HepG2 (cell line): Measurements from ENCODE around the gene REEP3. TPM values are rescaled to one million over a fixed set of nuclear protein-coding genes. Genes with fewer than 3 reads are reported as not detected.

ENCODE experiments used
- ATAC-seq: fragments of 200-7000 bp; cut with Tn5 transposase; 3 replicates; pipeline ENCODE4 v1.9.1; 2020; ENCODE audit warnings: mild to moderate bottlenecking, moderate library complexity
- BruUV-seq: library from RNA; stranded (reverse); fragments of 400-500 nt; replicated peaks from 2 replicates; lab custom pipeline; 2021; lab: Mats Ljungman, UMichigan
- CTCF ChIA-PET: fragments of 300-600 bp; formaldehyde crosslinking; extraction: SDS; loops from one replicate; lab custom pipeline; 2021; ENCODE audit warnings: low total read pairs, inconsistent platforms, low intra/inter-chr PET ratio; lab: Yijun Ruan, JAX
- POLR2A ChIA-PET: fragments of 350-600 bp; sonication (Branson Sonifier 250); formaldehyde crosslinking; loops from one replicate; lab custom pipeline; 2020; ENCODE audit warnings: antibody characterized with exemption, inconsistent platforms; lab: Yijun Ruan, JAX
- DNase-seq: peaks from one replicate; pipeline ENCODE4 v3.0.0-alpha.2; 2015; ENCODE audit warnings: low spot score
- FAIRE-seq: peaks from 3 replicates; lab custom pipeline; 2011; peaks lifted over from hg19 to GRCh38; lab: Jason Lieb, UNC
- H2AFZ ChIP-seq: one replicate; pipeline ENCODE4 v1.6.1; 2011; ENCODE audit warnings: low read length, inconsistent platforms
- H3K27ac ChIP-seq: fragments of 300-600 bp; 3 replicates; pipeline ENCODE4 v1.8.0; 2011; ENCODE audit warnings: mixed run types, mild to moderate bottlenecking, mixed read lengths, low read length, inconsistent platforms; ENCODE audit not compliant: insufficient read depth; ENCODE audit errors: extremely low read length
- H3K27me3 ChIP-seq, 2 experiments: fragments of 200-600 bp in 1 of 2; 2 replicates in 1 of 2; 3 replicates in 1 of 2; pipeline versions ENCODE4 v1.6.0 to v1.8.0; 2011; ENCODE audit warnings: low read length in 2 of 2, mild to moderate bottlenecking in 2 of 2, moderate library complexity in 2 of 2, inconsistent platforms in 1 of 2; ENCODE audit not compliant: insufficient read depth in 2 of 2, control insufficient read depth in 1 of 2
- H3K36me3 ChIP-seq, 2 experiments: fragments of 200-600 bp in 1 of 2; replicated peaks in 1 of 2; 2 replicates in 1 of 2; 3 replicates in 1 of 2; pipeline versions ENCODE4 v1.5.1 to v1.8.0; 2011; ENCODE audit warnings: low read length in 2 of 2, inconsistent platforms in 1 of 2; ENCODE audit not compliant: insufficient read depth in 2 of 2, control insufficient read depth in 1 of 2
- H3K4me1 ChIP-seq: 2 replicates; pipeline ENCODE4 v1.5.1; 2012; ENCODE audit warnings: low read length, inconsistent platforms; ENCODE audit not compliant: insufficient read depth
- H3K4me2 ChIP-seq: 2 replicates; pipeline ENCODE4 v1.6.0; 2011; ENCODE audit warnings: low read depth, low read length, inconsistent platforms
- H3K4me3 ChIP-seq, 3 experiments: fragments of 200-600 bp in 1 of 3; sonication (generic), shearing (Covaris generic) in 1 of 3; replicated peaks in 1 of 3; 2 replicates each; pipeline ENCODE4 v1.5.1; 2011 to 2016; ENCODE audit warnings: low read length in 3 of 3, inconsistent platforms in 2 of 3, low read depth in 2 of 3, mild to moderate bottlenecking in 2 of 3, control low read depth in 1 of 3, mixed read lengths in 1 of 3; ENCODE audit not compliant: insufficient read depth in 1 of 3
- H3K79me2 ChIP-seq: one replicate; pipeline ENCODE4 v1.6.1; 2011; ENCODE audit warnings: low read length, inconsistent platforms; ENCODE audit not compliant: insufficient read depth
- H3K9ac ChIP-seq: 2 replicates; pipeline ENCODE4 v1.6.0; 2011; ENCODE audit warnings: mild to moderate bottlenecking, low read depth, low read length, inconsistent platforms; ENCODE audit not compliant: insufficient read depth
- H3K9me3 ChIP-seq: 2 replicates; pipeline ENCODE4 v1.5.1; 2012; ENCODE audit warnings: mild to moderate bottlenecking, low read length
- H4K20me1 ChIP-seq: 2 replicates; pipeline ENCODE4 v1.6.0; 2011; ENCODE audit warnings: inconsistent platforms, mild to moderate bottlenecking, low read length, moderate library complexity; ENCODE audit not compliant: insufficient read depth
- AGO2 ChIP-seq: fragments of 200-400 bp; formaldehyde crosslinking; optimal IDR thresholded peaks from 2 replicates; pipeline ENCODE3; 2017; ENCODE audit warnings: mild to moderate bottlenecking, low read depth, low read length, moderate library complexity
- ATF2 ChIP-seq: sonication (generic); formaldehyde crosslinking; IDR thresholded peaks from 2 replicates; pipeline ENCODE4 v1.4.0; 2020; ENCODE audit warnings: missing genetic modification reagents
- HIC2 ChIP-seq: sonication (generic); formaldehyde crosslinking; IDR thresholded peaks from 2 replicates; pipeline ENCODE4 v1.9.0; 2022; ENCODE audit warnings: low read depth, missing genetic modification reagents
- HMG20B ChIP-seq: conservative IDR thresholded peaks from 2 replicates; pipeline ENCODE4 v1.6.1; 2016; ENCODE audit warnings: missing genetic modification reagents, missing compliant biosample characterization
- RAD21 ChIP-seq: fragments of 450-650 bp; formaldehyde crosslinking; IDR thresholded peaks from 2 replicates; pipeline ENCODE4 v1.5.0; 2020; ENCODE audit warnings: mild to moderate bottlenecking
- RBM22 ChIP-seq: fragments of 200-400 bp; formaldehyde crosslinking; optimal IDR thresholded peaks from 2 replicates; pipeline ENCODE3; 2017; ENCODE audit warnings: mild to moderate bottlenecking, low read length, moderate library complexity
- REST ChIP-seq, 2 experiments: IDR thresholded peaks; 2 replicates each; pipeline ENCODE4 v1.6.1; 2011 to 2012; ENCODE audit warnings: low read length in 2 of 2, borderline replicate concordance in 1 of 2, low read depth in 1 of 2, mild to moderate bottlenecking in 1 of 2, moderate library complexity in 1 of 2
- SSRP1 ChIP-seq: IDR thresholded peaks from 2 replicates; pipeline ENCODE4 v1.6.1; 2016; ENCODE audit warnings: control low read depth
- TFDP1 ChIP-seq: IDR thresholded peaks from 2 replicates; pipeline ENCODE4 v1.6.1; 2016; ENCODE audit warnings: missing compliant biosample characterization, missing genetic modification reagents, borderline replicate concordance
- ZNF646 ChIP-seq: sonication (generic); formaldehyde crosslinking; IDR thresholded peaks from 2 replicates; pipeline ENCODE4 v1.9.0; 2021; ENCODE audit warnings: mild to moderate bottlenecking, missing genetic modification reagents
- WGBS: methylation state at CpG from one replicate; pipeline ENCODE4 v1.1.6; 2017; ENCODE audit warnings: low lambda C conversion rate; 5-methylcytosine and 5-hydroxymethylcytosine counted together
- in situ Hi-C: cut with HindIII; loops from 2 replicates; pipeline ENCODE4 v1.10.0; 2017; ENCODE audit warnings: low pct_unique_long_range_greater_than_20kb; ENCODE audit not compliant: extremely low pct_ligation_motif_present
- intact Hi-C: fragments of 100-400 bp; cut with micrococcal nuclease; formaldehyde crosslinking; loops from one replicate; pipeline ENCODE4 v1.10.0; 2022; ENCODE audit not compliant: unreplicated experiment
- polyA plus RNA-seq, 8 experiments: library from polyadenylated mRNA; depleted of rRNA in 3 of 8; stranded (reverse) in 7 of 8; unstranded in 1 of 8; fragments of >200 nt; fragmentation: Illumina TruSeq in 4 of 8; extraction: Trizol in 4 of 8; gene quantifications; 2 replicates each; pipeline versions ENCODE4 v1.2.1 to v1.2.3, GENCODE V29; 2011 to 2016; ENCODE audit warnings: low read depth in 4 of 8, missing spikeins in 1 of 8, mixed read lengths in 1 of 8; ENCODE audit not compliant: insufficient read depth in 1 of 8
- total RNA-seq, 5 experiments: library from RNA; depleted of rRNA; stranded (reverse); fragments of >200 nt; fragmentation: Illumina TruSeq; extraction: Trizol; gene quantifications; 2 replicates each; pipeline ENCODE4 v1.2.3, GENCODE V29; 2016; ENCODE audit warnings: low read depth in 1 of 5

REEP3 gene
- total and polyA plus RNA-seq, 2 of the 13 experiments (the other 11 are each of a cell fraction or from before 2014, with no cell fraction given), result 7.1 to 31.4 TPM

GRCh38 chr10:63578501-63578900 is 57.3 kb downstream of the REEP3 start:
- ATAC-seq (no peak), DNase-seq (no peak), FAIRE-seq (no peak)
- Histone ChIP-seq H3K4me2 (no peak overlapping the region), H3K27ac (no peak overlapping the region), H3K79me2 (no peaks in the 10 kb centered on the region), H2AFZ (no peak overlapping the region), H3K9me3 (no peaks in the 10 kb centered on the region), H3K9ac (no peak overlapping the region), H3K4me3 (no peak overlapping the region), H3K36me3 (peaks cover 0 to 2% of the 10 kb centered on the region in 2 experiments; a peak in 3 of 5 replicates), H3K4me1 (no peaks in the 10 kb centered on the region), H3K27me3 (no peaks in the 10 kb centered on the region), H4K20me1 (no peaks in the 10 kb centered on the region)
- intact Hi-C loops, result no loop called here
- in situ Hi-C loops, result no loop called here
- no TSS peak for BruUV-seq
- 85% methylated on average over 7 of the region's 7 CpGs for WGBS
- ChIA-PET CTCF (no interaction called here), POLR2A (no interaction called here)
- TF ChIP-seq RAD21, result no peak
- no peak for TF ChIP-seq REST (IDR thresholded peaks at IDR 0.05; ENCODE audit: borderline replicate concordance in 1 of 2, low read depth in 1 of 2, low read length in 2 of 2)
- TF ChIP-seq HIC2 (CRISPR knock-in tag), result no peak
- no peak for TF ChIP-seq HMG20B
- TF ChIP-seq RBM22, result no peak
- TF ChIP-seq TFDP1 (CRISPR knock-in tag), result no peak
- no peak for TF ChIP-seq ZNF646 (CRISPR knock-in tag)
- TF ChIP-seq ATF2, result no peak
- no peak for TF ChIP-seq SSRP1 (CRISPR knock-in tag)
- no peak for TF ChIP-seq AGO2
